K562 (cell line): ENCODE results near the gene CCDC34. TPM values are rescaled to one million over a fixed set of nuclear protein-coding genes. Genes with fewer than 3 reads are reported as not detected.

Experiments used
- BACH1 ChIP-seq: fragments of 200-800 bp; sonication (Bioruptor generic); IDR thresholded peaks from 2 replicates; pipeline ENCODE4 v1.6.1; 2016; ENCODE audit warnings: missing genetic modification characterization, missing compliant biosample characterization
- BCOR ChIP-seq: fragments of 450-650 bp; IDR thresholded peaks from 2 replicates; pipeline ENCODE4 v1.6.1; 2016
- CBX8 ChIP-seq: fragments of 200-600 bp; sonication (generic); IDR thresholded peaks from 2 replicates; pipeline ENCODE4 v1.6.1; 2012; ENCODE audit warnings: borderline replicate concordance, mixed run types, low read depth, mild to moderate bottlenecking, moderate library complexity, mixed read lengths, low read length, control low read depth, inconsistent platforms; ENCODE audit not compliant: poor library complexity, severe bottlenecking; ENCODE audit errors: extremely low read depth
- HOXB6 ChIP-seq: fragments of 250-450 bp; sonication (Bioruptor Pico); IDR thresholded peaks from 2 replicates; pipeline ENCODE4 v1.5.1; 2022; ENCODE audit warnings: mild to moderate bottlenecking, borderline replicate concordance
- IRF2 ChIP-seq: sonication (generic); formaldehyde crosslinking; IDR thresholded peaks from 2 replicates; pipeline ENCODE4 v1.8.1; 2022; ENCODE audit warnings: mild to moderate bottlenecking, missing genetic modification reagents
- KHSRP ChIP-seq: fragments of 450-650 bp; IDR thresholded peaks from 2 replicates; pipeline ENCODE4 v1.6.1; 2017
- MAFG ChIP-seq: fragments of 450-650 bp; conservative IDR thresholded peaks from 2 replicates; pipeline ENCODE4 v1.6.1; 2016; ENCODE audit warnings: missing genetic modification characterization, missing compliant biosample characterization
- MED1 ChIP-seq: sonication (generic); formaldehyde crosslinking; IDR thresholded peaks from 2 replicates; pipeline ENCODE4 v1.8.1; 2023; ENCODE audit warnings: missing genetic modification reagents, borderline replicate concordance
- NCOA6 ChIP-seq: fragments of 450-650 bp; IDR thresholded peaks from 2 replicates; pipeline ENCODE4 v1.6.1; 2017; ENCODE audit warnings: mild to moderate bottlenecking
- NFE2 ChIP-seq: IDR thresholded peaks from 2 replicates; pipeline ENCODE4 v1.6.1; 2014; ENCODE audit warnings: antibody characterized with exemption, low read depth
- RAD21 ChIP-seq, 2 experiments: fragments of 250-450 bp in 1 of 2; fragments of 450-650 bp in 1 of 2; sonication (Bioruptor Pico) in 1 of 2; formaldehyde crosslinking in 1 of 2; IDR thresholded peaks in 1 of 2; conservative IDR thresholded peaks in 1 of 2; 2 replicates each; pipeline versions ENCODE4 v1.4.0 to v1.8.0; 2020 to 2022; ENCODE audit warnings: mild to moderate bottlenecking in 2 of 2, moderate library complexity in 1 of 2
- RBBP5 ChIP-seq: fragments of 200-600 bp; sonication (generic); IDR thresholded peaks from 2 replicates; pipeline ENCODE4 v1.6.1; 2012; ENCODE audit warnings: borderline replicate concordance, mild to moderate bottlenecking, low read length, control low read depth, inconsistent platforms; ENCODE audit not compliant: insufficient read depth, poor library complexity, severe bottlenecking
- RBM15 ChIP-seq: fragments of 200-400 bp; formaldehyde crosslinking; IDR thresholded peaks from 2 replicates; pipeline ENCODE4 v1.6.1; 2018; ENCODE audit warnings: mild to moderate bottlenecking, low read length, moderate library complexity; ENCODE audit not compliant: insufficient read depth
- SETDB1 ChIP-seq: IDR thresholded peaks from one replicate; pipeline ENCODE4 v1.6.1; 2012; ENCODE audit warnings: low read length, control low read depth, inconsistent platforms
- TCF7L2 ChIP-seq: fragments of 150-350 bp; IDR thresholded peaks from 2 replicates; pipeline ENCODE4 v1.6.1; 2016; ENCODE audit warnings: low read depth, mild to moderate bottlenecking, low read length, moderate library complexity
- U2AF2 ChIP-seq: fragments of 200-400 bp; formaldehyde crosslinking; optimal IDR thresholded peaks from 2 replicates; pipeline ENCODE3; 2017; ENCODE audit warnings: low read depth, mild to moderate bottlenecking, low read length
- XRCC3 ChIP-seq: fragments of 450-650 bp; IDR thresholded peaks from 2 replicates; pipeline ENCODE4 v1.6.1; 2017; ENCODE audit warnings: mild to moderate bottlenecking, moderate library complexity
- ZBTB33 ChIP-seq: sonication (generic); formaldehyde crosslinking; IDR thresholded peaks from 2 replicates; pipeline ENCODE4 v1.8.1; 2023; ENCODE audit warnings: mild to moderate bottlenecking, missing genetic modification reagents
- ZFX ChIP-seq: sonication (generic); formaldehyde crosslinking; IDR thresholded peaks from 2 replicates; pipeline ENCODE4 v1.8.0; 2022; ENCODE audit warnings: mild to moderate bottlenecking, missing genetic modification reagents, moderate library complexity
- ZNF316 ChIP-seq: fragments of 450-650 bp; IDR thresholded peaks from 2 replicates; pipeline ENCODE4 v1.6.1; 2016
- ZNF354B ChIP-seq: fragments of 250-450 bp; sonication (Bioruptor Pico); IDR thresholded peaks from 2 replicates; pipeline ENCODE4 v1.4.0; 2020
- ZNF518B ChIP-seq: fragments of 250-450 bp; sonication (Bioruptor Pico); IDR thresholded peaks from 2 replicates; pipeline ENCODE4 v1.5.0; 2021; ENCODE audit warnings: mild to moderate bottlenecking, moderate library complexity
- polyA plus RNA-seq, 8 experiments: library from polyadenylated mRNA; depleted of rRNA in 4 of 8; stranded (reverse) in 5 of 8; unstranded in 3 of 8; fragments of >200 nt; fragmentation: Nextera tagmentation in 2 of 8; fragmentation: Illumina TruSeq in 1 of 8; extraction: Ambion mirVana in 2 of 8; extraction: Trizol in 1 of 8; gene quantifications; 2 replicates each; pipeline versions ENCODE4 v1.2.1 to v1.2.3, GENCODE V29; 2011 to 2014; ENCODE audit warnings: inconsistent platforms in 1 of 8, missing spikeins in 1 of 8
- total RNA-seq, 7 experiments: library from RNA; depleted of rRNA in 6 of 7; stranded (reverse); fragments of >200 nt in 6 of 7; fragmentation: Illumina TruSeq in 2 of 7; extraction: Trizol in 2 of 7; gene quantifications; 2 replicates each; pipeline versions ENCODE4 v1.2.1 to v1.2.3, GENCODE V29; 2011 to 2021; ENCODE audit warnings: low replicate concordance in 1 of 7
- TF ChIP-seq, protein P1 (sequence below): sonication (generic); formaldehyde crosslinking; IDR thresholded peaks from 2 replicates; pipeline ENCODE4 v1.8.0; 2023; ENCODE audit warnings: mild to moderate bottlenecking, missing genetic modification reagents

Gene CCDC34
- total and polyA plus RNA-seq, 9 of the 15 experiments (the other 6 are each of a cell fraction or from before 2014, with no cell fraction given), result 6.2 to 42.0 (median 15.7) TPM

GRCh38 chr11:27291302-27291889 is 71.6 kb downstream of the CCDC34 start (continued):
- no peak for TF ChIP-seq RBM15
- TF ChIP-seq MED1 (CRISPR knock-in tag), result no peak
- no peak for TF ChIP-seq IRF2
- no peak for TF ChIP-seq TCF7L2
- TF ChIP-seq BACH1, result peak; percentile 43; the same call in 1 of the 2 replicates
- no peak for TF ChIP-seq SETDB1
- TF ChIP-seq ZFX (CRISPR knock-in tag), result no peak
- TF ChIP-seq BCOR, result no peak
- TF ChIP-seq ZBTB33 (CRISPR knock-in tag), result 0 out of 2 replicates have a peak, but pooled peaks have one; percentile 14
- TF ChIP-seq, protein P1, sequence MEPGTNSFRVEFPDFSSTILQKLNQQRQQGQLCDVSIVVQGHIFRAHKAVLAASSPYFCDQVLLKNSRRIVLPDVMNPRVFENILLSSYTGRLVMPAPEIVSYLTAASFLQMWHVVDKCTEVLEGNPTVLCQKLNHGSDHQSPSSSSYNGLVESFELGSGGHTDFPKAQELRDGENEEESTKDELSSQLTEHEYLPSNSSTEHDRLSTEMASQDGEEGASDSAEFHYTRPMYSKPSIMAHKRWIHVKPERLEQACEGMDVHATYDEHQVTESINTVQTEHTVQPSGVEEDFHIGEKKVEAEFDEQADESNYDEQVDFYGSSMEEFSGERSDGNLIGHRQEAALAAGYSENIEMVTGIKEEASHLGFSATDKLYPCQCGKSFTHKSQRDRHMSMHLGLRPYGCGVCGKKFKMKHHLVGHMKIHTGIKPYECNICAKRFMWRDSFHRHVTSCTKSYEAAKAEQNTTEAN (CRISPR knock-in tag), result no peak
- peak; percentile 57 for TF ChIP-seq ZNF316
- TF ChIP-seq XRCC3, result no peak
- peak; percentile 40; the same call in 1 of the 2 replicates for TF ChIP-seq MAFG (tag)
- TF ChIP-seq RBBP5, result no peak
- no peak for TF ChIP-seq NCOA6
- TF ChIP-seq KHSRP, result no peak
- TF ChIP-seq NFE2, result peak; percentile 61
- no peak for TF ChIP-seq HOXB6
- TF ChIP-seq RAD21 (CRISPR knock-in tag; conservative IDR thresholded peaks at IDR 0.05 in 1 of 2, IDR thresholded peaks at IDR 0.05 in 1 of 2), result no peak
- TF ChIP-seq ZNF518B (CRISPR knock-in tag), result no peak
- no peak for TF ChIP-seq ZNF354B (CRISPR knock-in tag)
- TF ChIP-seq CBX8, result no peak
- TF ChIP-seq U2AF2, result no peak
